GM19351 (cell line): Measurements from ENCODE around the gene KLHL6.
"Not testable (repeated sequence)": the region's sequence is repeated elsewhere in the genome, so short reads cannot be mapped to it uniquely, and the experiment has no call there.

Experiments used
- ATAC-seq: cut with Tn5 transposase; IDR thresholded peaks from one replicate; pipeline ENCODE4 v1.9.1; 2021; ENCODE audit warnings: mild to moderate bottlenecking, moderate library complexity; ENCODE audit not compliant: unreplicated experiment

Gene KLHL6

DNA sequence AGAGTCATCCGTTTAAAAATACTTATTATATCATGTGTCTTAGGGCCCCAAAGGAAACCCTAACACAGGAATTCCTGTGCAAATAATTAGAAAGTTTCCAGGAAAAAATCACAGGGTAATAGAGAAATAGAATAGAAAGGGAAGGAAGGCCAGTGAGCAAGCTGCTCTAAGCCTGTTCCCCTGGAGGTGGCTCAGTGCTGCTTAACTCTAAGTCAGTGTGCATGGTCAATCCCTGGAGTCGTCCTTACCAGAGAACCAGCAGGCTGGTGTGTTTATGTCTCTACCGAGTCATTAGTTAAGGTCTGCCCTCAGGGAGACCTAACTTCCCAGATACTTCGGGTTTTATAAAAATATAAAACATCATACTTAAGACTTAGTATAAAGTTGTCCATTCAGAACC, 106.1 kb downstream of the KLHL6 start:
- ATAC-seq: no peak

GRCh38 chr3:183448369-183449128, 107.0 kb downstream of the KLHL6 start:
- no peak for ATAC-seq

- ATAC-seq: peak; percentile 89
Measured at GRCh38 chr3:183447206-183448001, 108.1 kb downstream of the KLHL6 start.

GRCh38 chr3:183446838-183447205, 108.7 kb downstream of the KLHL6 start:
- ATAC-seq: no peak

- no peak for ATAC-seq
Measured at GRCh38 chr3:183444748-183445147, 110.8 kb downstream of the KLHL6 start.

DNA sequence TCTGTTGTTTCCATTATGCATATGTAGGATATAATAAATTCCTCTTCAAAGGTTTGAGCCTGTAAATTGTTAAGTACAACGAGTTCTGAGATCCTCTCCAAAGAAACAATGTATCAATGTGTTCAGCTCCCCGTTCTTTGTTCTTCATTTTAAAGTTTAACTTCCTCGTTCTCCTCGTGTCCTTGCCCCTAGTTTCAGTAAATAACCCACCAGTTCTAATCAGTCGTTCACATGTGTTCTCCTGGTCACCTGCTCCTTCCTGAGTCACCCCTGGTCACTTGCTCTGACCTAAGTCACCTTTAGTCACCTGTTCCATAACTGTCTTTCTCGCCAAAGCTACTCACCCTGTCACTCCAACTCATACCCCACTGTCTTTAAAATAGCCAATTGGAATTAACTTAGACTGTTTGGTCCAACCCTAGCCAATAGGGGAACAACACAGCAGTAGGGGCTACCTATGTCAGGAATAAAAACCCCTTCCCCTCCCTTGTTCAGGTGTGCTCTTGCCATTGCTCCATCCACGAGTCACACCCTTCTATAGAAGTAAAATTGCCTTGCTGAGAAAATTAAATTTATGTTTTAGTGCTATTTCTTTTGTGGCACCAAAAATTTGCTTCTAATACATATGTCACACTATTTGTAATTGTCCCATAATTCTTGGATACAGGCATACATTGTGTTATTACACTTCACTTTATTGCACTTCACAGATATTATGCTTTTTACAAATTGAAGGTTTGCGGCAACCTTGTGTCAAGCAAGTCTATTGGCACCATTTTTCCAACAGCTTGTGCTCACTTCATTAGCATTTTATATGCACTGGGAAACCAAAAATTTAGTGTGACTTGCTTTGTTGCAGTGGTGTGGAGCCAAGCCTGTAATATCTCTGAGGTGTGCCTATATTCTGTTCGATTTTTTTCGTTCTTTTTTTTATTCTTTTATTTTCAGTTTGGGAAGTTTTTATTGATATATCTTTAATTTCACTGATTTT, 111.8 kb downstream of the KLHL6 start:
- no peak for ATAC-seq

DNA sequence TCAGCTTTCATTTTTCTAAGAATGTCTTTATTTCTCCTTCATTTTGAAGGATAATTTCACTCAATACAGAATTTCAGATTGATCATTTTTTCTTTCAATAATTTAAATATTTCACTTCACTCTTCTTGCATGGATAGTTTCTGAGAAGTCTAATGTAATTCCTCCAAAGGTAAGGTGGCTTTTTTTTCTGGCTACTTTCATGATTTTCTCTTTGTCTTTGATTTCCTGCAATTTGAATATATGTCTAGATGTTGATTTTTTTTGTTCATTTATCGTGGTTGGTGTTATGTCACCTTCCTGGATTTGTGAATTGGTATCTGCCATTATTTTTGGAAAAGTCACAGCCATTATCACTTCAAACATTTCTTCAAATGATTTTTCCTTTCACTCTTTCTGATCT, 112.5 kb downstream of the KLHL6 start:
- no peak for ATAC-seq

- not testable (repeated sequence) for ATAC-seq
Measured at GRCh38 chr3:183440521-183440920, 115.0 kb downstream of the KLHL6 start.

GRCh38 chr3:183439515-183439914, 116.0 kb downstream of the KLHL6 start:
- ATAC-seq: no peak

GRCh38 chr3:183438735-183439134, 116.8 kb downstream of the KLHL6 start:
- no peak for ATAC-seq

GRCh38 chr3:183437666-183438564, 117.6 kb downstream of the KLHL6 start:
- ATAC-seq: no peak
